Sigmoid colon (tissue), 7 donors: ENCODE measurements around the gene DPEP2NB. TPM values are rescaled to one million over a fixed set of nuclear protein-coding genes. Genes with fewer than 3 reads are reported as not detected.

Experiments
- DNase-seq: peaks from one replicate; pipeline ENCODE4 v3.0.0-alpha.2; 2019
- H3K27ac ChIP-seq, 4 donors: fragments of 200-600 bp; sonication (generic); one replicate each; pipeline ENCODE4 v1.5.1; 2016 to 2019; ENCODE audit warnings: mild to moderate bottlenecking in 1 of 4
- H3K27me3 ChIP-seq, 3 donors: fragments of 200-600 bp; sonication (generic); one replicate each; pipeline ENCODE4 v1.5.1; 2019; ENCODE audit warnings: mild to moderate bottlenecking in 1 of 3
- H3K36me3 ChIP-seq, 4 donors: fragments of 200-600 bp; sonication (generic); one replicate each; pipeline ENCODE4 v1.5.1; 2016 to 2019
- H3K4me1 ChIP-seq, 4 donors: fragments of 200-600 bp; sonication (generic); one replicate each; pipeline ENCODE4 v1.5.1; 2017 to 2019
- H3K4me3 ChIP-seq, 4 donors: fragments of 200-600 bp; sonication (generic); one replicate each; pipeline ENCODE4 v1.5.1; 2017 to 2019; ENCODE audit warnings: mild to moderate bottlenecking in 2 of 4, moderate library complexity in 1 of 4
- H3K9me3 ChIP-seq, 4 donors: fragments of 200-600 bp in 3 of 4; sonication (generic) in 3 of 4; one replicate each; pipeline versions ENCODE4 v1.5.1 to v1.6.1; 2013 to 2019
- EP300 ChIP-seq, 4 donors: sonication (generic); formaldehyde crosslinking; IDR thresholded peaks; one replicate each; pipeline ENCODE4 v1.6.1; 2017; ENCODE audit warnings: antibody characterized with exemption in 4 of 4
- POLR2A ChIP-seq, 2 donors: fragments of 450-650 bp; IDR thresholded peaks; one replicate each; pipeline ENCODE4 v1.6.1; 2016; ENCODE audit warnings: antibody characterized with exemption in 2 of 2, mild to moderate bottlenecking in 2 of 2, moderate library complexity in 2 of 2
- POLR2AphosphoS5 ChIP-seq, 4 donors: sonication (generic); formaldehyde crosslinking; IDR thresholded peaks; one replicate each; pipeline ENCODE4 v1.6.1; 2017; ENCODE audit warnings: antibody characterized with exemption in 4 of 4
- WGBS, 2 donors: extraction: QIAGEN DNeasy Blood & Tissue Kit; methylation state at CpG; one replicate each; pipeline ENCODE4 v1.1.7; 2013; 5-methylcytosine and 5-hydroxymethylcytosine counted together
- intact Hi-C: fragments of 100-400 bp; cut with DNase I; formaldehyde crosslinking; loops from one replicate; pipeline ENCODE4 v1.15.1; 2023
- polyA plus RNA-seq, 3 donors: library from polyadenylated mRNA; stranded (reverse); fragments of 200-250 nt; gene quantifications; one replicate each; pipeline ENCODE4 v1.2.3, GENCODE V29; 2013
- total RNA-seq, 4 donors: library from RNA; depleted of rRNA; stranded (reverse); fragments of >200 nt; gene quantifications; one replicate each; pipeline ENCODE4 v1.1.0, GENCODE V29; 2016
- TF ChIP-seq, protein P1 (sequence below), 4 experiments: fragments of 450-650 bp in 3 of 4; fragments of 200-600 bp in 1 of 4; IDR thresholded peaks; one replicate each; pipeline ENCODE4 v1.5.1; 2016 to 2019; ENCODE audit warnings: antibody characterized with exemption in 4 of 4, mild to moderate bottlenecking in 3 of 4, moderate library complexity in 2 of 4
- donor health status: healthy with polysubstance abuse.
- donor health status: Bipolar disorder and iron deficiency.
- donor health status: healthy.

Gene DPEP2NB
- total and polyA plus RNA-seq, 7 donors = not detected

DNA sequence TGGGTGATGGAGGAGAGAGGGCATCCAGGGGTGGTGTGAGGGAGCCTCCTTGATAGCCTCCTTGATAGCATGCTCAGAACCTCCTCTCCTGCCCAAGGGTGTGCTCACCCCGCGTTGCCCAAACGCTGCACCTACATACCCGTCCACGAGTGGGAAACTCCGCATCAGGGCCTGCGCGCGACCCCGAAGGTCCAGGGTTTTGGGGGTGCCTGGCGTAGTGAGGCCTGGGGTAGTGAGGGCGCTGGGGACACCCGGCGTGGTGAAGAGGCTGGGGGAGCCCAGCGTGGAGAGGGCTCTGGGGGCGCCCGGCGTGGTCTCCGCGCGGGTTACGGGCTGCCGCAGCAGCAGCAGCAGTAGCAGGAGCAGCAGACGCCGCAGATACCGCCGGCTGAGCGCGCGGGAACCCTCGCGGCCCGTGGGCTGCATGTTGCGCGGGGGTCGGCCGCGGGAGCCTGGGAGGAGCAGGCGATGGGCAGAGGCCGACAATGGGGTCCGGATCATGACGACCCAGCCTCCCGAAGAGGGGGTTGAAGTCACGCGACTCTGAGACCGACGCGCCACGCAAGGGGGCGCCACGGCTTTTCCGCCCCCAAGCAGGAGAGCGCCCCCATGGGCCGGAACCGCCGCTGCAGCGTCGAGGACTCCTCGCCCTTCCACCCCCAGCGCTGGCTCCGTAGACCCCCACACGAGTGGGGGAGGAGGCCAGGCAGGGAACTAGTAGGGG lies 35.6 kb downstream of the DPEP2NB start, which contains the start of gene DPEP3:
TSS of gene DPEP3 (minus strand) at position 545 of the 724 bp plus-strand sequence. CDS start at position 426, 119 bp downstream.
- Histone ChIP-seq H3K9me3 (no peaks in the 10 kb centered on the region), H3K4me3 (no peak within 1 kb of the TSS), H3K27me3 (peaks cover 0 to 16% (median 7%) of the 10 kb centered on the region in 3 donors), H3K4me1 (no peaks in the 10 kb centered on the region), H3K36me3 (no peaks in the 10 kb centered on the region), H3K27ac (no peak within 1 kb of the TSS)
- intact Hi-C loops = no loop called here
- TF ChIP-seq POLR2A (IDR thresholded peaks at IDR 0.05) = no peak
- TF ChIP-seq POLR2AphosphoS5 (IDR thresholded peaks at IDR 0.05) = no peak
- no peak for TF ChIP-seq EP300 (IDR thresholded peaks at IDR 0.05)
- TF ChIP-seq, protein P1, sequence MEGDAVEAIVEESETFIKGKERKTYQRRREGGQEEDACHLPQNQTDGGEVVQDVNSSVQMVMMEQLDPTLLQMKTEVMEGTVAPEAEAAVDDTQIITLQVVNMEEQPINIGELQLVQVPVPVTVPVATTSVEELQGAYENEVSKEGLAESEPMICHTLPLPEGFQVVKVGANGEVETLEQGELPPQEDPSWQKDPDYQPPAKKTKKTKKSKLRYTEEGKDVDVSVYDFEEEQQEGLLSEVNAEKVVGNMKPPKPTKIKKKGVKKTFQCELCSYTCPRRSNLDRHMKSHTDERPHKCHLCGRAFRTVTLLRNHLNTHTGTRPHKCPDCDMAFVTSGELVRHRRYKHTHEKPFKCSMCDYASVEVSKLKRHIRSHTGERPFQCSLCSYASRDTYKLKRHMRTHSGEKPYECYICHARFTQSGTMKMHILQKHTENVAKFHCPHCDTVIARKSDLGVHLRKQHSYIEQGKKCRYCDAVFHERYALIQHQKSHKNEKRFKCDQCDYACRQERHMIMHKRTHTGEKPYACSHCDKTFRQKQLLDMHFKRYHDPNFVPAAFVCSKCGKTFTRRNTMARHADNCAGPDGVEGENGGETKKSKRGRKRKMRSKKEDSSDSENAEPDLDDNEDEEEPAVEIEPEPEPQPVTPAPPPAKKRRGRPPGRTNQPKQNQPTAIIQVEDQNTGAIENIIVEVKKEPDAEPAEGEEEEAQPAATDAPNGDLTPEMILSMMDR (IDR thresholded peaks at IDR 0.05) = no peak
- no peak for DNase-seq
- WGBS, 2 donors = 69 to 77% methylated on average over 62 of the region's 62 CpGs

DNA sequence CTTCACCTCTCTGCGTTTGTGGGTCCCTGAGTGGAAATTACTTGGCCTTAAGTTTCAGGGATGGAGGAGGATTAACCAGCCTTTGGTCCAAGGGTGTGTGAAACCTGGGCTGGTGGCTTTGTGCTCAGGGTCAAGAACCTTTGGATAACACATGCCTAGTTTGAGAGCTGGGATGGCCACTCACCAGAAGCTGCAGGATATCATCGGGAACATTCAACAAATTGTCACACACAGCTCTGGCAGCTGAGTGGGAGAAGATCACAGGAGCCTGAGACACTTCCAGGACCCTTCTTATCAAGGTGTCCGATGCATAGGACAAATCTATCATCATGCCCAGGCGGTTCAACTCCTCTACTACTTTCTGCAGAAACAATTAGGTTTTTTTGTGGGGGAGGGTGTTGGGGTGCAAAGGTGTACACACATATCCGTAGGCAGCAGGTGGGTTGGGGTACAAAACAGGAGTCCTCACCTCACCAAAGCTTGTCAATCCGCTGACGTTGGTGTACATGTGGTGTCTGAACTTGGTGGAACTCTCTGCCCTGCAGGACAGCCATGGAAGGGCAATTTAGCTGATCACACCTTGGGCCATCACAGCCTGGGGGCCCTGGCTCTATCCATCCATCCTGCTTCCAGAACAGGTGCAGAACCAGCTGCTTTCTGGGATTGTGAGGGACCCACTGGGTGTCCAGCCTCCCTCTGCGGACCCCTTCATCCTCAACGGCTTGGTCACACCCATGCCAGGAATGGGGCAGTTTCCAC lies 38.1 kb downstream of the DPEP2NB start:
- no peaks in the 10 kb centered on the region for H3K36me3 ChIP-seq
- no peaks in the 10 kb centered on the region for H3K9me3 ChIP-seq
- WGBS, 2 donors = 84 to 91% methylated on average over 9 of the region's 9 CpGs
- intact Hi-C loops = no loop called here
- H3K4me1 ChIP-seq = no peaks in the 10 kb centered on the region
- no peak for TF ChIP-seq POLR2AphosphoS5 (IDR thresholded peaks at IDR 0.05)
- TF ChIP-seq POLR2A (IDR thresholded peaks at IDR 0.05) = no peak
- TF ChIP-seq EP300 (IDR thresholded peaks at IDR 0.05) = no peak
- TF ChIP-seq, protein P1 (IDR thresholded peaks at IDR 0.05) = no peak
- H3K27me3 ChIP-seq = peaks cover 0 to 16% (median 7%) of the 10 kb centered on the region in 3 donors
- H3K27ac ChIP-seq = no peak overlapping the region
- no peak overlapping the region for H3K4me3 ChIP-seq
- DNase-seq = no peak

DNA sequence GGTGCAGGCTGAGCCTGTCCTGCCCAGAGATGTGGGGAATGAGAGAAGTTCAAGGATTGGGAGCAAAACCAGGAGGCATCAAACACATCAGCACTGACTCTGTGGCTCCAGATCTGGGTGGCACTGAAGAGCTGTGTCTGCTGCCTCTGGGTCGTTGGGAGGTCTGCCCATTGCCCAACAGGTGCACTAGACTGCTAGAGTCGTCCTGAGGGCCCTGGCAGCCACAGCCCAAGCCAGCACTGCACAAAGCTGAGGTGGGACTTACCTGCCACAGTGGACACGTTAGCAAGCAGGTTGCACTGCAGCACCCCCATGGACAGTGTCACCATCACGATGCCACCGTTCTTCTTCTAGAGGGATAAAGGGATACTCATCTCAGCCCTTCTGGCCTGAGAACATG lies 38.7 kb downstream of the DPEP2NB start:
- H3K27ac ChIP-seq = no peak overlapping the region
- no peaks in the 10 kb centered on the region for H3K36me3 ChIP-seq
- no peaks in the 10 kb centered on the region for H3K4me1 ChIP-seq
- H3K4me3 ChIP-seq = no peak overlapping the region
- no peaks in the 10 kb centered on the region for H3K9me3 ChIP-seq
- WGBS, 2 donors = 56 to 71% methylated on average over 5 of the region's 5 CpGs
- TF ChIP-seq EP300 (IDR thresholded peaks at IDR 0.05) (no peak), POLR2AphosphoS5 (IDR thresholded peaks at IDR 0.05) (no peak), POLR2A (IDR thresholded peaks at IDR 0.05) (no peak)
- TF ChIP-seq, protein P1 (IDR thresholded peaks at IDR 0.05) = no peak
- intact Hi-C loops = no loop called here
- peaks cover 0 to 16% (median 7%) of the 10 kb centered on the region in 3 donors for H3K27me3 ChIP-seq
- DNase-seq = no peak

DNA sequence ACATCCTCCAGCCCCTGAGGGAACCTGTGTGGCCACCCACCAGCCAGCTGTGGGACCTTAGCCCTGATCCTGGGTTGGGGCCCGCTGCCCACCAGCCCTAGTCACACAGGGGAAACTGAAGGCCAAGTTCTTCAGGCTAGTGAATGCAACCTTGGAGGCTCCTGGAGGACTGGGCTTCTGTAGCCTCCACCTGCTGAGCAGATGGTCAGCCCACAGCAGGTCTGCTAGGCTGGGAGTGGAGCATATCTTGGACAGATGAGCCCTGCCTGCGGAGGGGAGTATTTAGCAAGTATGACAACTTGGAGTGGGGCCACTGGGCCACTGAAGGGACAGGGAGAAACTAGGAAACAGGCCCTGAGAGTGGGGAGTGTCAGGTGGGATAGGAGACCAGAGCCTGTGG lies 39.5 kb downstream of the DPEP2NB start:
- no peak overlapping the region for H3K4me3 ChIP-seq
- H3K36me3 ChIP-seq = no peaks in the 10 kb centered on the region
- H3K9me3 ChIP-seq = no peaks in the 10 kb centered on the region
- H3K27ac ChIP-seq = no peak overlapping the region
- 92 to 97% methylated on average over 2 of the region's 2 CpGs for WGBS, 2 donors
- TF ChIP-seq POLR2A (IDR thresholded peaks at IDR 0.05) (no peak), EP300 (IDR thresholded peaks at IDR 0.05) (no peak), POLR2AphosphoS5 (IDR thresholded peaks at IDR 0.05) (no peak)
- TF ChIP-seq, protein P1 (IDR thresholded peaks at IDR 0.05) = no peak
- H3K4me1 ChIP-seq = no peaks in the 10 kb centered on the region
- peaks cover 0 to 16% (median 7%) of the 10 kb centered on the region in 3 donors for H3K27me3 ChIP-seq
- intact Hi-C loops = no loop called here
- DNase-seq = no peak
